Sigmoid colon (tissue), 3 donors: ENCODE results near the gene CDC7.

Source experiments
- CTCF ChIP-seq, 4 experiments: fragments of 450-650 bp in 3 of 4; fragments of 200-600 bp in 1 of 4; IDR thresholded peaks; one replicate each; pipeline ENCODE4 v1.5.1; 2016 to 2019; ENCODE audit warnings: antibody characterized with exemption in 4 of 4, mild to moderate bottlenecking in 3 of 4, moderate library complexity in 2 of 4
- POLR2A ChIP-seq, 2 donors: fragments of 450-650 bp; IDR thresholded peaks; one replicate each; pipeline ENCODE4 v1.6.1; 2016; ENCODE audit warnings: antibody characterized with exemption in 2 of 2, mild to moderate bottlenecking in 2 of 2, moderate library complexity in 2 of 2

- no peak for TF ChIP-seq CTCF (IDR thresholded peaks at IDR 0.05)
- no peak for TF ChIP-seq POLR2A (IDR thresholded peaks at IDR 0.05)
Measured at GRCh38 chr1:91533361-91534024, 32.8 kb downstream of the CDC7 start.
